ENCODE measurements around the gene TP53BP1.

Gene TP53BP1

GRCh38 chr15:43520138-43520537, 27.2 kb upstream of the TP53BP1 start:
- DNase-seq (ENCODE audit: low read depth) = no peak

GRCh38 chr15:43519196-43519595, 26.2 kb upstream of the TP53BP1 start:
- DNase-seq (ENCODE audit: low read depth) = no peak

GRCh38 chr15:43518197-43518761, 25.3 kb upstream of the TP53BP1 start:
- no peak for DNase-seq (ENCODE audit: low read depth)

- DNase-seq (ENCODE audit: low read depth) = no peak
Measured at GRCh38 chr15:43517354-43518196, 24.6 kb upstream of the TP53BP1 start, which contains the start of gene MAP1A. MAP1A (plus strand) TSS chr15:43517608; CDS start chr15:43521474, 3,866 bp downstream.

GRCh38 chr15:43516801-43517353, 23.9 kb upstream of the TP53BP1 start:
- no peak for DNase-seq (ENCODE audit: low read depth)

- DNase-seq (ENCODE audit: low read depth) = no peak
Measured at GRCh38 chr15:43516185-43516584, 23.2 kb upstream of the TP53BP1 start.

- no peak for DNase-seq (ENCODE audit: low read depth)
Measured at GRCh38 chr15:43515741-43516140, 22.8 kb upstream of the TP53BP1 start.

GRCh38 chr15:43514241-43515057, 21.5 kb upstream of the TP53BP1 start:
- no peak for DNase-seq (ENCODE audit: low read depth)

- no peak for DNase-seq (ENCODE audit: low read depth)
Measured at GRCh38 chr15:43513550-43513949, 20.6 kb upstream of the TP53BP1 start.

GRCh38 chr15:43511012-43511885, 18.3 kb upstream of the TP53BP1 start:
- DNase-seq (ENCODE audit: low read depth) = no peak

GRCh38 chr15:43510200-43511011, 17.4 kb upstream of the TP53BP1 start:
- DNase-seq (ENCODE audit: low read depth) = peak; percentile 87

- no peak for DNase-seq (ENCODE audit: low read depth)
Measured at GRCh38 chr15:43509660-43510199, 16.8 kb upstream of the TP53BP1 start.

GRCh38 chr15:43508991-43509659, 16.2 kb upstream of the TP53BP1 start:
- DNase-seq (ENCODE audit: low read depth) = no peak

- DNase-seq (ENCODE audit: low read depth) = no peak
Measured at GRCh38 chr15:43508421-43508820, 15.5 kb upstream of the TP53BP1 start.

- no peak for DNase-seq (ENCODE audit: low read depth)
Measured at GRCh38 chr15:43505738-43506137, 12.8 kb upstream of the TP53BP1 start.

- no peak for DNase-seq (ENCODE audit: low read depth)
Measured at GRCh38 chr15:43499635-43500034, 6.7 kb upstream of the TP53BP1 start.

- DNase-seq (ENCODE audit: low read depth) = no peak
Measured at GRCh38 chr15:43498990-43499389, 6.0 kb upstream of the TP53BP1 start.

GRCh38 chr15:43493703-43494472, 932 bp upstream of the TP53BP1 start:
- DNase-seq (ENCODE audit: low read depth) = no peak

- no peak for DNase-seq (ENCODE audit: low read depth)
Measured at GRCh38 chr15:43492266-43492665, 690 bp downstream of the TP53BP1 start.
